ENCODE measurements around the gene LRIG3.

The LRIG3 gene

GRCh38 chr12:58893495-58893894 lies 26.8 kb downstream of the LRIG3 start:
- DNase-seq (ENCODE audit: low read depth in 2 of 2): peak in 1 of 2 donors; percentile 18
- TF ChIP-seq CTCF (IDR thresholded peaks at IDR 0.05; ENCODE audit: low read depth, low read length): no peak
- no peak overlapping the region for H3K4me3 ChIP-seq (replicated peaks in 1 of 2; ENCODE audit: low read depth in 2 of 2, low read length in 2 of 2)

GRCh38 chr12:58889557-58889956 lies 30.7 kb downstream of the LRIG3 start:
- DNase-seq (ENCODE audit: low read depth in 2 of 2): no peak
- H3K4me3 ChIP-seq (replicated peaks in 1 of 2; ENCODE audit: low read depth in 2 of 2, low read length in 2 of 2): no peak overlapping the region
- no peak for TF ChIP-seq CTCF (IDR thresholded peaks at IDR 0.05; ENCODE audit: low read depth, low read length)

GRCh38 chr12:58888131-58888783 lies 32.0 kb downstream of the LRIG3 start:
- H3K4me3 ChIP-seq (replicated peaks in 1 of 2; ENCODE audit: low read depth in 2 of 2, low read length in 2 of 2): no peak overlapping the region
- DNase-seq (ENCODE audit: low read depth in 2 of 2): peak; percentile 33 to 93
- no peak for TF ChIP-seq CTCF (IDR thresholded peaks at IDR 0.05; ENCODE audit: low read depth, low read length)

- TF ChIP-seq CTCF (IDR thresholded peaks at IDR 0.05; ENCODE audit: low read depth, low read length): no peak
Measured at GRCh38 chr12:58887068-58887467, 33.2 kb downstream of the LRIG3 start.

GRCh38 chr12:58886474-58886873 lies 33.8 kb downstream of the LRIG3 start:
- no peak for DNase-seq (ENCODE audit: low read depth in 2 of 2)
- no peak for TF ChIP-seq CTCF (IDR thresholded peaks at IDR 0.05; ENCODE audit: low read depth, low read length)
- no peak overlapping the region for H3K4me3 ChIP-seq (replicated peaks in 1 of 2; ENCODE audit: low read depth in 2 of 2, low read length in 2 of 2)

More at GRCh38 chr12:58887068-58887467, 33.2 kb downstream of the LRIG3 start:
- no peak overlapping the region for H3K4me3 ChIP-seq (replicated peaks in 1 of 2; ENCODE audit: low read depth in 2 of 2, low read length in 2 of 2)
- DNase-seq (ENCODE audit: low read depth in 2 of 2): no peak

GRCh38 chr12:58884916-58885315 lies 35.4 kb downstream of the LRIG3 start:
- DNase-seq (ENCODE audit: low read depth in 2 of 2): no peak
- H3K4me3 ChIP-seq (replicated peaks in 1 of 2; ENCODE audit: low read depth in 2 of 2, low read length in 2 of 2): no peak overlapping the region
- TF ChIP-seq CTCF (IDR thresholded peaks at IDR 0.05; ENCODE audit: low read depth, low read length): no peak

All from cardiac fibroblast (primary cell).